Measurements from ENCODE around the gene MAPKBP1.

DNA sequence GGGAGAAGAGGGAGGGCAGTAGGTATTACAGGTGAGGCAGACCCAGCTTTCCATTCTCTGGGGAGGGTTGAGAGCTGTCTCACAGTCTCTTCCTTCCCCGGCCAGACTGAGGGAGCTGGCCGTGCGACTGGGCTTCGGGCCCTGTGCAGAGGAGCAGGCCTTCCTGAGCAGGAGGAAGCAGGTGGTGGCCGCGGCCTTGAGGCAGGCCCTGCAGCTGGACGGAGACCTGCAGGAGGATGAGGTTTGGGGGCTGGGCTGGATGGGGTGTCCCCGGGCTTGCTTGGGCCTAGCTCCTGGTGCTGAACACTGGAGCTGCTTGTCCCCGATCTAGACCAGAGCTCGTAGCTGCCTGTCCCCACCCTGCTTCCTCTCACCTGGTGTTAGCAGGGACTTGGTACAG is 69.3 kb downstream of the MAPKBP1 start:
- TF ChIP-seq, protein P1, sequence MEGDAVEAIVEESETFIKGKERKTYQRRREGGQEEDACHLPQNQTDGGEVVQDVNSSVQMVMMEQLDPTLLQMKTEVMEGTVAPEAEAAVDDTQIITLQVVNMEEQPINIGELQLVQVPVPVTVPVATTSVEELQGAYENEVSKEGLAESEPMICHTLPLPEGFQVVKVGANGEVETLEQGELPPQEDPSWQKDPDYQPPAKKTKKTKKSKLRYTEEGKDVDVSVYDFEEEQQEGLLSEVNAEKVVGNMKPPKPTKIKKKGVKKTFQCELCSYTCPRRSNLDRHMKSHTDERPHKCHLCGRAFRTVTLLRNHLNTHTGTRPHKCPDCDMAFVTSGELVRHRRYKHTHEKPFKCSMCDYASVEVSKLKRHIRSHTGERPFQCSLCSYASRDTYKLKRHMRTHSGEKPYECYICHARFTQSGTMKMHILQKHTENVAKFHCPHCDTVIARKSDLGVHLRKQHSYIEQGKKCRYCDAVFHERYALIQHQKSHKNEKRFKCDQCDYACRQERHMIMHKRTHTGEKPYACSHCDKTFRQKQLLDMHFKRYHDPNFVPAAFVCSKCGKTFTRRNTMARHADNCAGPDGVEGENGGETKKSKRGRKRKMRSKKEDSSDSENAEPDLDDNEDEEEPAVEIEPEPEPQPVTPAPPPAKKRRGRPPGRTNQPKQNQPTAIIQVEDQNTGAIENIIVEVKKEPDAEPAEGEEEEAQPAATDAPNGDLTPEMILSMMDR (IDR thresholded peaks at IDR 0.05; ENCODE audit: control extremely low read depth in 1 of 3, insufficient read depth in 1 of 3, low read depth in 1 of 3, low read length in 3 of 3), result no peak
- no peak for TF ChIP-seq CEBPB (IDR thresholded peaks at IDR 0.05; ENCODE audit: low read depth, low read length)
- no peak for TF ChIP-seq YY1 (IDR thresholded peaks at IDR 0.05; ENCODE audit: low read depth, low read length)
- no peak for TF ChIP-seq RAD21 (IDR thresholded peaks at IDR 0.05 in 1 of 2, conservative IDR thresholded peaks at IDR 0.05 in 1 of 2; ENCODE audit: low read depth in 2 of 2, low read length in 2 of 2)
- no peak for TF ChIP-seq FOSL1 (IDR thresholded peaks at IDR 0.05; ENCODE audit: insufficient read depth, low read depth, low read length)
- TF ChIP-seq TBP (IDR thresholded peaks at IDR 0.05; ENCODE audit: low read depth, low read length), result no peak
- TF ChIP-seq SIN3A (conservative IDR thresholded peaks at IDR 0.05 in 1 of 2, IDR thresholded peaks at IDR 0.05 in 1 of 2; ENCODE audit: low read depth in 1 of 2, low read length in 2 of 2), result no peak
- TF ChIP-seq POLR2AphosphoS5 (IDR thresholded peaks at IDR 0.05; ENCODE audit: low read depth, low read length), result no peak

All from H1 (cell line).